Endometrial microvascular endothelial cells (primary cell): ENCODE results near the gene HKDC1. TPM values are rescaled to one million over a fixed set of nuclear protein-coding genes. Genes with fewer than 3 reads are reported as not detected.
"Not testable (repeated sequence)": the region's sequence is repeated elsewhere in the genome, so short reads cannot be mapped to it uniquely, and the experiment has no call there.

Experiments
- in situ Hi-C: cut with HindIII; loops from 2 replicates; pipeline ENCODE4 v1.10.0; 2017; ENCODE audit warnings: low sequenced_read_pairs, low pct_unique_long_range_greater_than_20kb; ENCODE audit errors: inconsistent ontology term
- total RNA-seq: library from RNA; depleted of rRNA; stranded (reverse); fragments of >200 nt; gene quantifications from one replicate; pipeline ENCODE4 v1.2.3, GENCODE V29; 2015; ENCODE audit errors: inconsistent ontology term

Gene HKDC1
- total RNA-seq, 1 donor from 2014 or later, result not detected

GRCh38 chr10:69269761-69270160 lies 49.6 kb downstream of the HKDC1 start:
- in situ Hi-C loops, result no loop called here

DNA sequence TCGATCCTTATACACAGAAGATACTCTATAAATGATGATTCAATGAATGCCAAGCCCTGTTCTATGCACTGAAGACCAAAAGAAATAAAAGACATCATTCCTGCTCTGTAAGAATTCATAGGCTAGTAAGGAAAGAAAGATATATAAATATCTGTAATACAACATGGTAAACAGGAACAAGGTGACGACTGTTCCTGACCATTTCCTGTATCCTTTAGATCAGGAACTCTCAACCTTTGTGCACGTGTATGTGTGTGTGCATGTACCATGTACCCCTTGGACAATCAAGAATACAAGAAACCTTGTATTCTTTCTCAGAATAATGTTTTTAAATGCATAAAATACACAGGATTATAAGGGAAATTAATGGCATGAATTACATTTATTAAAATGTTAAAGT lies 50.9 kb downstream of the HKDC1 start:
- in situ Hi-C loops, result no loop called here

DNA sequence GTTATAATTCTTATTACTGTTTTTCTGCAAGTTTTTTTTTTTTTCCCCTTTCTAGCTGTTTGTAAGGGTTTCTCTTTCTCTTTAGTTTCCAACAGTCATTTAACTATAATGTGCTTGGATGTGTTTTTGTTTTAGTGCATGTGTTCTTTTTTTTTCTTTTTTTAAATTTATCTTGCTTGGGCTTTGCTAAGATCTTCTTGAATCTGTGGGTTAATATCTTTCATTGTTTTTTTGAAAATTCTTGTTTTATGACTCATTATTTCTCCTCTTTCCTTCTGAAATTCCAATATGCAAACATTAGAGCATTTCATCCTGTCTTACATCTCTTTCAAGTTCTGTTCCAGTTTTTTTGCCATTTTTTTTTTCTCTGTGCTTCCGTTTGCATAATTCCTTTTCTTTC lies 52.5 kb downstream of the HKDC1 start:
- in situ Hi-C loops, result no loop called here

DNA sequence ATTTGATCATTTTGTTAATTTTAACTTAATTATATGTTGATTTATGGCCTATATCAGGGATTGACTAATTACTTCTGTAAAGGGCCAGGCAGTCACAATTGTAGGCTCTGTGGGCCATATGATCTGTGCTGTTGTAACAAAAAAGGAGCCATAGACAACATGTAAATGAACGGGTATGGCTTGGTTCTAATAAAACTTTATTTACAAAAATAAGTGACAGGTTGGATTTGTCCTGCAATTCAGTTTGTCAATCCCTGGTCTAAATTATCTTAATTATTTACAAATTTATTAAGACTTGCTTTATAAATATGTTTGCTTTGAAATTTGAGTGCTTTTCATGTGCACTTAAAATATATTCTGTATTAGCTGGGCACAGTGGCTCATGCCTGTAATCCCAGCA lies 55.3 kb downstream of the HKDC1 start:
- in situ Hi-C loops, result no loop called here

DNA sequence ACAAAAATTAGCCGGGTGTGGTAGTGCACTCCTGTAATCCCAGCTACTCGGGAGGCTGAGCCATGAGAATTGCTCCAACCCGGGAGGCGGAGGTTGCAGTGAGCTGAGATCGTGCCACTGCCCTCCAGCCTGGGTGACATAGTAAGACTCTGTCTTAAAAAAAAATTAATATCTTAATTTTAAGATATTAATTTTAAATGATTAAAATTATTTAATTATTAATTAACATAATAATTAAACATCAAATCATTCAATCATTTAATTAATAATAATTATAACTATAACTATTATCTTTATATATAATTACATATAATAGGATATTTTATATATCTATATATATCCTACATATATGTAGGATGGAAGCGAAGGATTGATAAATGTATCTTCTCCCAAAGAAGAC lies 56.4 kb downstream of the HKDC1 start:
- in situ Hi-C loops, result no loop called here

DNA sequence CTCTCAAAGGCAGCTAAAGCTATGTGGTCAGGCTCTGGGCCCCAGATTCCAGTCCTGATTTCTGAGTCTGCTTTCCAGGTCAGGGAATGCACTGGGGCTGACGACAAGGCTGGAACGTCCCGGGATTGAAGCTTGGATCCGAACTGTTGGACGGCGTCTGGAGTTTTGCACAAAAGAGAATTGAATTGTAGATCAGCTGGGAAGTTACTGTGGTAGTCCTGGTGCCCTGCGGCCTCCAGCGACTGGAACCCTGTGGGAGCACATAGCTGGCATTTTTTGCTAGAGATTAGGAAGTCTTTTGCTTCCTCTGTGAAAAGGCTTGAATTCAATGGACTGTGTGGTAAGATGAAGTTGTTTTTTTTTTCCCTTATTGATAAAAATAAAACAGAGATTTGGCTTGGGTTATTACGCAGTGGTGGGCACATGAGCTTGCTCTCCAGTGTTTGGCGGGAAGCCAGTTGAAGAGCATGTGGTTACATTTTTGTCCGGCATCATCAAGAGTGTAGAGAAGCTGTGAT lies 58.4 kb downstream of the HKDC1 start, which contains the start of gene HK1:
TSS of gene HK1 (plus strand) at position 51 of the 518 bp plus-strand sequence.
- in situ Hi-C loops, result no loop called here

GRCh38 chr10:69279110-69279509 lies 59.0 kb downstream of the HKDC1 start:
- in situ Hi-C loops, result no loop called here

- in situ Hi-C loops, result no loop called here
Observed at GRCh38 chr10:69281507-69282413, 61.6 kb downstream of the HKDC1 start.

GRCh38 chr10:69284402-69284801 lies 64.3 kb downstream of the HKDC1 start:
- in situ Hi-C loops, result not testable (repeated sequence)

DNA sequence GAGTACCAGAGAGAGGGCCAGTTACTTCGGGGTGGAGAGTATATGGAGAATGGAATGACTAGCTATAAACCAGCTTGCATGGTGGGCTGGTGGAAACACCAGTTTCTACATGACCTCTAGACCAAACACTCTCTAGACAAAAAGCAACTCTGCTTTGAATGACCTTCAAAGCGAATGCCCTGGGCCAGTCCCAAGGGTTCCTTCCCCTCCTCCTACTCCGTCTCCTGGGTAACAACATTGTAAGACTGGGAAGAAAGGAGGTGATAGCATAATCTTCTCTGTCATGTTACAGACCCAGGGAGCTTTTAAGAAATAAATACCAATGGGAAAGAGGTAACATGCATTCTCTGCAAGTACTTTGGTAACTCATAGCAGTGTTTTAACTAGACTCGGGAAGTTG lies 65.6 kb downstream of the HKDC1 start:
- in situ Hi-C loops, result no loop called here

DNA sequence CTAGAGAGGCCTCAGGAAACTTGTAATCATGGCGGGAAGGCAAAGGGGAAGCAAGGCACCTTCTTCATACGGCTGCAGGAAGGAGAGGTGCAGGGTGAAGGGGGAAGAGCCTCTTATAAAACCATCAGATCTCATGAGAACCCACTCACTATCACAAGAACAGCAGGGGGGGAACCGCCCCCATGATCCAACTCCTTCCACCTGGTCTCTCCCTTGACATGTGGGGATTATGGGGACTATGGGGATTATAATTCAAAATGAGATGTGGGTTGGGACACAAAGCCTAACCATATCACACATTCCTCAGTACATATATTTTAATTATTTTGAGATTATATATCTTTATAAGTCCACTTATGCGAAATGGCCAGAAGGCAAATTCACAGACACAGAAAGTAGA lies 67.0 kb downstream of the HKDC1 start:
- in situ Hi-C loops, result no loop called here

DNA sequence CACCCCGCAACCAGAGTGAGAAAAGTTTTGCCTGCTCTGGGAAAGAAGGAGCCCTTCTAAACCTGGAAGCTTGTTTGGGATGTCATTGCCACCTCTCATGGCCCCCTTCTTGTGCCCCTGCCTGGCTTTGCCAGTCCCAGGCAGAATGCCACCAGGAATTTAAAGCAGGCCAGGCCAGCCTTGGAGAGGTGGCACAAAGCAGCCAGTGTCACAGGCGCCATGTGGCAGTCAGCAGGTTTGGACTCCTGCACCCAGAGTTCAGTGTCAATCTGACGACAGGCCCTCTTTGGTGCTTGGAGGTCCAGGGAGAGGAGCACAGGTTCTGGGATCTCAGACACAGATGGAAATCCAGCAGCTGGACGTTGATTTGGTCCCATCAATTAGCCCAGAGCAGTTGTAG lies 70.9 kb downstream of the HKDC1 start:
- in situ Hi-C loops, result no loop called here

DNA sequence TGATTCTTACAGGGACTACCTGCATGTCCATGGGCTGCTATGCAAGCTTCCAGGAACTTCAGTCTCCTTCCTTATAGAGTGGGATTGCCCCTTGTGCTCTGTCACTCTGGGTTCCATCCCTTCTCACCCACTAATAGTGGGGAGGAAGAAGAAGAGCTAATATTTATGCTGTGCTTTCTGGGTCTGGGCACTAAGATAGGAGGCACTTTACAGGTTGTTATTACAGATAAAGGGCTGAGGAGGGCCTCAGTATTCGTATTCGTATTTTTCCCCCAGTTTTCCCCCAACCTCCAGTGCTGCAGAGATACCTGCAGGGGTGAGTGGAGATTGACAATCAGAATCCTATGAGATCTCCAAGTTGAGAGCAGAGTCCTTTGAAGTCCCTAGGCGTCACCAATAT lies 72.3 kb downstream of the HKDC1 start:
- in situ Hi-C loops, result no loop called here

DNA sequence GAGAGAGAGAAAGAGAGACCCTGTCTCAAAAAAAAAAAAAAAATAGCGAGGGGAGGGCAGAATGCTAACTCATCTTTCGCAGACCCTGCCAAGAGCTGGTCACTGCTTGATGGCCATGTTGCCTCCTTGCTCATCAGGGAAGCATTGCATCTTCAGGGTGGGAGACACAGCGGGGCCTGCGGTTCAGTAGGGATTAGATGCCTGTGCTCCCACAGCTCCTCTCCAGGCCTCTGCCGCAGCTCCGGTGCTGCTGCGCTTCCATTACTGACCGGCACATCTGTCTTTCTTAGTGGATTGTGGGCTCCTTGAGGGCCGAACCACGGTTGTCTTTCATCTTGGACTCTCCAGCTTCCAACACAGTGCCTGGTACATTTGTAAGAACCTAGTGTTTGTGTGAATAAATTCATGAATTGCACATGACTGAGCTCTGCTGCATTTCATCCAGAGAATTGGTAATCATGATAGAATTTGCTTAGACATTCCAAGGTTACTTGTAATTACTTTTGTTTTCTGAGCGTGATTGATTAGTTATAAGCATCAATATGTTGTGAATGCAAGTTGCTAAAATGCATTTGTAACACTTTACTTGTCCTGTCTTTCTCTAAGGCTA lies 75.0 kb downstream of the HKDC1 start:
- in situ Hi-C loops, result no loop called here

DNA sequence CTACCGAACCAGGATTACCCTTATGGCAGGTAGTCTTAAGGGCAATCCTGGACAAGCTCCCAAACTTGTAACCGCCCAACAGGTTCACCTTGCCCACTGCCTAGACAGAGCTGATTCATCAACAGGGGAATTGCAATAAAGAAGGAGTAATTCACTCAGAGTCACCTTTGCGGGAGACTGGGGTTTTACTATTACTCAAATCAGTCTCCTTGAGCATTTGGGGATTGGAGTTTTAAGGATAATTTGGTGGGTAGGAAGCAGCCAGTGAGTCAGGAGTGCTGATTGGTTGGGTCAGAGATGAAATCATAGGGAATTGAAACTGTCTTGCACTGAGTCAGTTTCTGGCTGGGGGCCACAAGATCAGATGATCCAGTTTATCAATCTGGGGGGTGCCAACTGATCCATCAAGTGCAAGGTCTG lies 83.5 kb downstream of the HKDC1 start:
- in situ Hi-C loops, result no loop called here

- in situ Hi-C loops, result no loop called here
Observed at GRCh38 chr10:69306421-69306820, 86.3 kb downstream of the HKDC1 start.

- in situ Hi-C loops, result no loop called here
Observed at GRCh38 chr10:69307434-69307833, 87.3 kb downstream of the HKDC1 start.

DNA sequence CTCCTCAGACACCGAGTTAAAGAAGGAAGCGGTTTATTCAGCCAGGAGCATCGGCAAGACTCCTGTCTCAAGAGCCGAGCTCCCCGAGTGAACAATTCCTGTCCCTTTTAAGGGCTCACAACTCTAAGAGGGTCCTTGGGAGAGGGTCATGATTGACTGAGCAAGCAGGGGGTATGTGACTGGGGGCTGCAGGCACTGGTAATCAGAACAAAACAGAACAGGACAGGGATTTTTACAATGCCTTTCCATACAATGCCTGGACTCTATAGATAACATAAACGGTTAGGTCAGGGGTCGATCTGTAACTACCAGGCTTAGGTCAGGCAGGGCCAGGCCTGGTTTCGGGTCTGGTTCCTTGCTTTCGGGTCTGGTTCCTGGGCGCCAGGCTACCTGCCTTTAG lies 88.2 kb downstream of the HKDC1 start:
- in situ Hi-C loops, result not testable (repeated sequence)

- in situ Hi-C loops, result no loop called here
Observed at GRCh38 chr10:69311309-69311708, 91.2 kb downstream of the HKDC1 start.

DNA sequence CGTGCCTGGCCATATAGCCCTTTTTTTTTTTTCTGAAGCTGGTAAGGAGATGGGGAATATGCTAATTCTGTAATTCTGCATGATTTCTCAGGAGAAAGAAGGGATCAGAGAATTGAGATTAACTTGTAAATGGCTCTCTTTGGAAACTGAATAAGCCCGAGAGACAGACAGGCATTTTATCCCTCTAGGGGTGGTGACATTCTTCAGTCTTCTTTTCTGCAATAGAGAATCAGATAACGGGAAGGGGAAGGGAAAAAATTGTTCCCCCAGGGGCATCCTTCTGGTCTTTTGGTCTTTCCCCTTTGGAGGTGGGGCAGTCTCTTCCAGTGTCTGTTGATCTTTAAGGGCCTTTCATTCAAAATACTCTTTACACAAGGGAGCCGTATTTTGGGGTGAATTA lies 92.4 kb downstream of the HKDC1 start:
- in situ Hi-C loops, result no loop called here
